ENCODE results near the gene PDE1A.

DNA sequence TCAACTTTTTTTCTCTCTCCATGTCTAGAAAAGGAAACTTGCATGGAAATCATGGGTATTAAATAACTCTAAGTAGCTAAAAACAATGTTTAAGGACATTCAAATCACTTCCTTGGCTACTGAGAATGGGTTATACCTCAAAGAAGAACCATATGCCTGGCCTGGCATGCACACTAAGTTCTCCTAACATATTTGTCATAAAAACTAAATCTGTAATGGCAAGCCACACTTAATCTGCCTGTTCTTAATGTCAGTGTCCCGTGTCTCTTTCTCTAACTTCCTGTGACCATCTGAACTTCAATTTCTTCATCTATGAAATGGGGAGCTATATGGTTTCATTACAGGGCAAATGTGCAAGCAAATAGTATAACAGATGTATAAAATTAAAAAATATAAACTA lies 11.1 kb downstream of the PDE1A start:
- TF ChIP-seq, protein P1, sequence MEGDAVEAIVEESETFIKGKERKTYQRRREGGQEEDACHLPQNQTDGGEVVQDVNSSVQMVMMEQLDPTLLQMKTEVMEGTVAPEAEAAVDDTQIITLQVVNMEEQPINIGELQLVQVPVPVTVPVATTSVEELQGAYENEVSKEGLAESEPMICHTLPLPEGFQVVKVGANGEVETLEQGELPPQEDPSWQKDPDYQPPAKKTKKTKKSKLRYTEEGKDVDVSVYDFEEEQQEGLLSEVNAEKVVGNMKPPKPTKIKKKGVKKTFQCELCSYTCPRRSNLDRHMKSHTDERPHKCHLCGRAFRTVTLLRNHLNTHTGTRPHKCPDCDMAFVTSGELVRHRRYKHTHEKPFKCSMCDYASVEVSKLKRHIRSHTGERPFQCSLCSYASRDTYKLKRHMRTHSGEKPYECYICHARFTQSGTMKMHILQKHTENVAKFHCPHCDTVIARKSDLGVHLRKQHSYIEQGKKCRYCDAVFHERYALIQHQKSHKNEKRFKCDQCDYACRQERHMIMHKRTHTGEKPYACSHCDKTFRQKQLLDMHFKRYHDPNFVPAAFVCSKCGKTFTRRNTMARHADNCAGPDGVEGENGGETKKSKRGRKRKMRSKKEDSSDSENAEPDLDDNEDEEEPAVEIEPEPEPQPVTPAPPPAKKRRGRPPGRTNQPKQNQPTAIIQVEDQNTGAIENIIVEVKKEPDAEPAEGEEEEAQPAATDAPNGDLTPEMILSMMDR (IDR thresholded peaks at IDR 0.05; ENCODE audit: low read depth, low read length, missing input control): no peak
- TF ChIP-seq TAF1 (conservative IDR thresholded peaks at IDR 0.05) (no peak), REST (IDR thresholded peaks at IDR 0.05) (no peak), YY1 (IDR thresholded peaks at IDR 0.05) (no peak), GABPA (IDR thresholded peaks at IDR 0.05 in 1 of 2, conservative IDR thresholded peaks at IDR 0.05 in 1 of 2) (no peak), RAD21 (IDR thresholded peaks at IDR 0.05) (no peak)
- TF ChIP-seq, protein P2, sequence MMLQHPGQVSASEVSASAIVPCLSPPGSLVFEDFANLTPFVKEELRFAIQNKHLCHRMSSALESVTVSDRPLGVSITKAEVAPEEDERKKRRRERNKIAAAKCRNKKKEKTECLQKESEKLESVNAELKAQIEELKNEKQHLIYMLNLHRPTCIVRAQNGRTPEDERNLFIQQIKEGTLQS (IDR thresholded peaks at IDR 0.05): no peak
